Measurements from ENCODE around the gene CYP3A7.

DNA sequence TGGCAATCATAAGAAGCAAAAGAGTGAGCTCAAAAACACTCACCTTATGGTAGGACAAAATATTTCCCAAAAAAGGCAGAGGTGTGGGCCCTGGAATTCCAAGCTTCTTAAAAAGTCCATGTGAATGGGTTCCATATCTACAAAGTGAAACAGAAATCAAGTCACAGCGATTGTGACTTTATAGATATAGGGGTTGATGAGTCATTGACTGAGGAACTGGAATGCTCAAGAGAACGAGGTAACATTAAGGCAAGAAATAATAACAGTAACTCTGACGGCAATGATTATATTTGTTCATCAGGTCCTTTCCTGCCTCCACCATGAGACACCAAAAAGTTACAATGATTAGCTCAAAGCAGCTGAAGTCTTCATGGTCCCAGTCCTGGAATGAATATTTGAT is 45.0 kb upstream of the CYP3A7 start:
- TF ChIP-seq, protein P1, sequence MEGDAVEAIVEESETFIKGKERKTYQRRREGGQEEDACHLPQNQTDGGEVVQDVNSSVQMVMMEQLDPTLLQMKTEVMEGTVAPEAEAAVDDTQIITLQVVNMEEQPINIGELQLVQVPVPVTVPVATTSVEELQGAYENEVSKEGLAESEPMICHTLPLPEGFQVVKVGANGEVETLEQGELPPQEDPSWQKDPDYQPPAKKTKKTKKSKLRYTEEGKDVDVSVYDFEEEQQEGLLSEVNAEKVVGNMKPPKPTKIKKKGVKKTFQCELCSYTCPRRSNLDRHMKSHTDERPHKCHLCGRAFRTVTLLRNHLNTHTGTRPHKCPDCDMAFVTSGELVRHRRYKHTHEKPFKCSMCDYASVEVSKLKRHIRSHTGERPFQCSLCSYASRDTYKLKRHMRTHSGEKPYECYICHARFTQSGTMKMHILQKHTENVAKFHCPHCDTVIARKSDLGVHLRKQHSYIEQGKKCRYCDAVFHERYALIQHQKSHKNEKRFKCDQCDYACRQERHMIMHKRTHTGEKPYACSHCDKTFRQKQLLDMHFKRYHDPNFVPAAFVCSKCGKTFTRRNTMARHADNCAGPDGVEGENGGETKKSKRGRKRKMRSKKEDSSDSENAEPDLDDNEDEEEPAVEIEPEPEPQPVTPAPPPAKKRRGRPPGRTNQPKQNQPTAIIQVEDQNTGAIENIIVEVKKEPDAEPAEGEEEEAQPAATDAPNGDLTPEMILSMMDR (IDR thresholded peaks at IDR 0.05), result no peak
- TF ChIP-seq POLR2AphosphoS5 (IDR thresholded peaks at IDR 0.05; ENCODE audit: low read depth, low read length), result no peak

Data from Panc1 (cell line).